Endothelial cell of umbilical vein (primary cell): ENCODE measurements around the gene BEX3. TPM values are rescaled to one million over a fixed set of nuclear protein-coding genes. Genes with fewer than 3 reads are reported as not detected.

Experiments used
- BruUV-seq: library from RNA; stranded (reverse); fragments of 400-500 nt; replicated peaks from 2 replicates; lab custom pipeline; 2021; lab: Mats Ljungman, UMichigan
- CTCF ChIA-PET: fragments of 300-600, 350-600 bp; sonication (Branson Sonifier 250); formaldehyde crosslinking; loops from one replicate; lab custom pipeline; 2021; ENCODE audit warnings: antibody characterized with exemption, inconsistent platforms; lab: Charles Lee
- POLR2A ChIA-PET: fragments of 300-600, 350-600 bp; sonication (Branson Sonifier 250); formaldehyde crosslinking; loops from one replicate; lab custom pipeline; 2021; ENCODE audit warnings: antibody characterized with exemption, inconsistent platforms; lab: Charles Lee
- DNase-seq: peaks from one replicate; pipeline ENCODE4 v3.0.0-alpha.2; 2011; ENCODE audit warnings: low read depth, low spot score
- FAIRE-seq: peaks from 2 replicates; lab custom pipeline; 2011; peaks lifted over from hg19 to GRCh38; lab: Jason Lieb, UNC
- H2AFZ ChIP-seq: 2 replicates; pipeline ENCODE4 v1.6.0; 2012; ENCODE audit warnings: low read depth, low read length, control low read depth, inconsistent platforms
- H3K27ac ChIP-seq: 2 replicates; pipeline ENCODE4 v1.5.1; 2011; ENCODE audit warnings: low read depth, mild to moderate bottlenecking, control low read depth, low read length, moderate library complexity; ENCODE audit not compliant: insufficient read depth
- H3K27me3 ChIP-seq, 2 experiments: 2 replicates each; pipeline versions ENCODE4 v1.6.0 to v1.6.1; 2011; ENCODE audit warnings: low read length in 2 of 2, mixed read lengths in 1 of 2; ENCODE audit not compliant: control insufficient read depth in 2 of 2, insufficient read depth in 2 of 2
- H3K36me3 ChIP-seq, 2 experiments: 2 replicates in 1 of 2; 3 replicates in 1 of 2; pipeline ENCODE4 v1.5.1; 2011; ENCODE audit warnings: low read length in 2 of 2, mild to moderate bottlenecking in 1 of 2, moderate library complexity in 1 of 2; ENCODE audit not compliant: control insufficient read depth in 2 of 2, insufficient read depth in 2 of 2; ENCODE audit errors: extremely low read depth in 1 of 2
- H3K4me1 ChIP-seq: 3 replicates; pipeline ENCODE4 v1.5.1; 2011; ENCODE audit warnings: mild to moderate bottlenecking, low read length; ENCODE audit not compliant: control insufficient read depth, insufficient read depth; ENCODE audit errors: extremely low read depth
- H3K4me2 ChIP-seq: 2 replicates; pipeline ENCODE4 v1.6.1; 2011; ENCODE audit warnings: low read length, control low read depth, mixed read lengths; ENCODE audit not compliant: insufficient read depth
- H3K4me3 ChIP-seq, 3 experiments: fragments of 200-600 bp in 1 of 3; sonication (generic), shearing (Covaris generic) in 1 of 3; replicated peaks in 1 of 3; 2 replicates each; pipeline ENCODE4 v1.5.1; 2011 to 2016; ENCODE audit warnings: control low read depth in 3 of 3, low read length in 3 of 3, mild to moderate bottlenecking in 2 of 3, inconsistent platforms in 1 of 3, low read depth in 1 of 3, moderate library complexity in 1 of 3; ENCODE audit not compliant: insufficient read depth in 1 of 3
- H3K79me2 ChIP-seq: 2 replicates; pipeline ENCODE4 v1.6.0; 2012; ENCODE audit warnings: low read length, inconsistent platforms; ENCODE audit not compliant: control insufficient read depth, insufficient read depth
- H3K9ac ChIP-seq: replicated peaks from 2 replicates; pipeline ENCODE3; 2011; ENCODE audit warnings: low read length, control low read depth; ENCODE audit not compliant: insufficient read depth; ENCODE audit errors: extremely low read depth
- H3K9me1 ChIP-seq: replicated peaks from 3 replicates; pipeline ENCODE4 v1.6.0; 2011; ENCODE audit warnings: mild to moderate bottlenecking, low read length; ENCODE audit not compliant: control insufficient read depth, insufficient read depth; ENCODE audit errors: extremely low read depth
- H3K9me3 ChIP-seq: replicated peaks from 2 replicates; pipeline ENCODE4 v1.5.1; 2012; ENCODE audit warnings: low read length, inconsistent platforms; ENCODE audit not compliant: control insufficient read depth, insufficient read depth
- H4K20me1 ChIP-seq: replicated peaks from 2 replicates; pipeline ENCODE3; 2011; ENCODE audit warnings: mild to moderate bottlenecking, low read length; ENCODE audit not compliant: control insufficient read depth, insufficient read depth; ENCODE audit errors: extremely low read depth
- GATA2 ChIP-seq: IDR thresholded peaks from 2 replicates; pipeline ENCODE4 v1.7.0; 2011; ENCODE audit warnings: low read depth, mild to moderate bottlenecking, moderate library complexity, mixed read lengths, low read length; ENCODE audit not compliant: insufficient read length, insufficient read depth
- JUN ChIP-seq: IDR thresholded peaks from 2 replicates; pipeline ENCODE4 v1.6.1; 2011; ENCODE audit warnings: borderline replicate concordance, low read depth; ENCODE audit not compliant: insufficient read length, insufficient read depth
- MAX ChIP-seq: IDR thresholded peaks from 2 replicates; pipeline ENCODE4 v1.6.1; 2011; ENCODE audit not compliant: insufficient read depth, insufficient read length
- MYC ChIP-seq: IDR thresholded peaks from one replicate; pipeline ENCODE4 v1.6.1; 2011; ENCODE audit warnings: mild to moderate bottlenecking, low read depth, low read length
- POLR2A ChIP-seq: IDR thresholded peaks from 2 replicates; pipeline ENCODE4 v1.6.1; 2012; ENCODE audit warnings: low read depth, mild to moderate bottlenecking, control low read depth, low read length
- POLR2AphosphoS5 ChIP-seq: IDR thresholded peaks from 2 replicates; pipeline ENCODE4 v1.6.1; 2012; ENCODE audit warnings: low read depth, mild to moderate bottlenecking, control low read depth, low read length, moderate library complexity; ENCODE audit not compliant: insufficient read depth
- dilution Hi-C: fragments of 300-500 bp; cut with MboI; formaldehyde crosslinking; loops from one replicate; pipeline ENCODE4 v1.15.0; 2019; ENCODE audit warnings: low sequenced_read_pairs; ENCODE audit not compliant: extremely low pct_ligation_motif_present
- intact Hi-C: fragments of 100-400 bp; cut with micrococcal nuclease; formaldehyde crosslinking; loops from one replicate; pipeline ENCODE4 v1.10.0; 2022
- polyA plus RNA-seq, 4 experiments: library from polyadenylated mRNA; depleted of rRNA in 3 of 4; stranded (reverse) in 3 of 4; unstranded in 1 of 4; fragments of >200 nt; gene quantifications; 2 replicates each; pipeline versions ENCODE4 v1.2.1 to v1.2.3, GENCODE V29; 2011 to 2012; ENCODE audit warnings: missing spikeins in 1 of 4
- total RNA-seq: library from RNA; stranded (reverse); gene quantifications from 2 replicates; pipeline ENCODE4 v1.2.3, GENCODE V29; 2021

The BEX3 gene
- total and polyA plus RNA-seq, 2 donors (not counting 3 experiments of a cell fraction or from before 2014, with no cell fraction given), result 227 to 332 TPM

- peak within 1 kb of the TSS; percentile 81 to 97 (median 90) for H3K4me3 ChIP-seq
- no peaks in the 10 kb centered on the region for H3K27me3 ChIP-seq
- peaks cover 20% of the 10 kb centered on the region for H3K79me2 ChIP-seq
- FAIRE-seq, result peak; percentile 87
- CTCF ChIA-PET, result interaction anchor here (0.9 to 3.7 kb wide), 5 partner anchors 13 to 145 kb away, joined by 3 to 27 read pairs (median 7); partner anchors contain the start of genes BEX3 and TCEAL8
- H3K27ac ChIP-seq, result peak within 1 kb of the TSS; percentile 91
- intact Hi-C loops (loop anchor here (1.0 to 5.0 kb wide), 2 partner anchors 48 to 106 kb away; no protein-coding TSS in a partner anchor), dilution Hi-C loops (no loop called here)
- peak; percentile 79 for DNase-seq
- peak; percentile 78 for TF ChIP-seq POLR2A
- TF ChIP-seq POLR2AphosphoS5, result peak; percentile 76
- TF ChIP-seq MYC, result no peak
- no peak for TF ChIP-seq JUN
- no peaks in the 10 kb centered on the region for H3K36me3 ChIP-seq
- H3K9me1 ChIP-seq, result no peaks in the 10 kb centered on the region
- no peaks in the 10 kb centered on the region for H4K20me1 ChIP-seq
- H3K4me1 ChIP-seq, result peaks cover 18% of the 10 kb centered on the region
- H2AFZ ChIP-seq, result peak within 1 kb of the TSS; percentile 83
- no peaks in the 10 kb centered on the region for H3K9me3 ChIP-seq
- peak within 1 kb of the TSS; percentile 77 for H3K4me2 ChIP-seq
- no TSS peak for BruUV-seq
- POLR2A ChIA-PET, result interaction anchor here (0.7 to 2.3 kb wide), 3 partner anchors 20 to 49 kb away, joined by 3 to 7 read pairs (median 7); partner anchors contain the start of gene BEX3
- H3K9ac ChIP-seq, result peak within 1 kb of the TSS; percentile 98
These were observed 20.1 kb upstream of the BEX3 start, which contains the start of gene TCEAL9 for GRCh38 chrX:103356130-103356798. Gene TCEAL9 (plus strand): TSS chrX:103356506. CDS start chrX:103357685, 1,179 bp downstream.

- Histone ChIP-seq H3K27ac (peak overlapping the region; percentile 91), H3K27me3 (no peaks in the 10 kb centered on the region), H2AFZ (no peak overlapping the region), H3K4me3 (peak overlapping the region; percentile 81 to 97 (median 90)), H3K4me2 (peak overlapping the region; percentile 76), H3K79me2 (peaks cover 20% of the 10 kb centered on the region), H3K9me1 (no peaks in the 10 kb centered on the region), H3K4me1 (peaks cover 21% of the 10 kb centered on the region), H3K36me3 (no peaks in the 10 kb centered on the region), H3K9ac (peak overlapping the region; percentile 98), H4K20me1 (no peaks in the 10 kb centered on the region), H3K9me3 (no peaks in the 10 kb centered on the region)
- ChIA-PET CTCF (interaction anchor here (1.1 to 3.7 kb wide), 3 partner anchors 13 to 108 kb away, joined by 7 to 27 read pairs (median 12); partner anchors contain the start of gene BEX3), POLR2A (interaction anchor here (2.3 kb wide), 1 partner anchor 19 kb away, joined by 7 read pairs; the partner anchor contains the start of gene BEX3)
- TF ChIP-seq MYC, result no peak
- TF ChIP-seq MAX, result no peak
- TF ChIP-seq POLR2AphosphoS5, result no peak
- no peak for TF ChIP-seq GATA2
- BruUV-seq, result no TSS peak
- intact Hi-C loops, result loop anchor here (1.0 to 5.0 kb wide), 2 partner anchors 47 to 105 kb away; no protein-coding TSS in a partner anchor
- dilution Hi-C loops, result no loop called here
- FAIRE-seq, result no peak
- DNase-seq, result peak; percentile 23
These were observed 19.5 kb upstream of the BEX3 start for GRCh38 chrX:103356858-103357257.
